Activated CD4-positive, alpha-beta T cell treated with anti-CD3 and anti-CD28 coated beads for 48 hours (primary cell): Measurements from ENCODE around the gene IFI16.
"Not testable (repeated sequence)": the region's sequence is repeated elsewhere in the genome, so short reads cannot be mapped to it uniquely, and the experiment has no call there.

Source experiments
- DNase-seq: peaks from one replicate; pipeline ENCODE4 v3.0.0-alpha.2; 2020

Gene IFI16

GRCh38 chr1:159103021-159103420 lies 93.3 kb downstream of the IFI16 start:
- DNase-seq = not testable (repeated sequence)
